AG09309 (cell line): Measurements from ENCODE around the gene TMCO2.

Experiments
- DNase-seq: peaks from one replicate; pipeline ENCODE4 v3.0.0-alpha.2; 2010; ENCODE audit warnings: low read depth
- H3K4me3 ChIP-seq: 2 replicates; pipeline ENCODE4 v1.5.1; 2011; ENCODE audit warnings: mild to moderate bottlenecking, low read depth, low read length, moderate library complexity; ENCODE audit not compliant: control insufficient read depth
- TF ChIP-seq, protein P1 (sequence below): IDR thresholded peaks from 2 replicates; pipeline ENCODE4 v1.5.1; 2011; ENCODE audit warnings: mild to moderate bottlenecking, low read depth, low read length, inconsistent platforms; ENCODE audit not compliant: insufficient read depth, control insufficient read depth; ENCODE audit errors: missing control alignments

Gene TMCO2

DNA sequence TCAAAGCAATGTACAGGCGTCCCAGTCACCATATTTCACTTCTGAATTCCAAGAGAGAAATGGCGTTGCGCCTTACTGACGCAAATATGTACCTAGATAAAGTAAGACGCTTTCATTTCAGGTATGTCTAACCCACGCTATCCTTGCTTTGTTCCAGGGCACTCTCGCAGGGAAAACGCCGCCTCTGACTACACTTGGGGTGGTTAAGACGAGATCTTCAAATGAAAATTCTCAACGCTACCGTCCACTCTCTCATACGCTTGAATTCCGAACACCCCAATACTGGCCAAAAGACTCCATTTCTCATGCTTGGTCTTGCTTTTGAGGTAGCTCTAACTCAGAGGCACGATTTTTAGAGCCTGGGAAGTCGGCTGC is 9.6 kb downstream of the TMCO2 start:
- TF ChIP-seq, protein P1, sequence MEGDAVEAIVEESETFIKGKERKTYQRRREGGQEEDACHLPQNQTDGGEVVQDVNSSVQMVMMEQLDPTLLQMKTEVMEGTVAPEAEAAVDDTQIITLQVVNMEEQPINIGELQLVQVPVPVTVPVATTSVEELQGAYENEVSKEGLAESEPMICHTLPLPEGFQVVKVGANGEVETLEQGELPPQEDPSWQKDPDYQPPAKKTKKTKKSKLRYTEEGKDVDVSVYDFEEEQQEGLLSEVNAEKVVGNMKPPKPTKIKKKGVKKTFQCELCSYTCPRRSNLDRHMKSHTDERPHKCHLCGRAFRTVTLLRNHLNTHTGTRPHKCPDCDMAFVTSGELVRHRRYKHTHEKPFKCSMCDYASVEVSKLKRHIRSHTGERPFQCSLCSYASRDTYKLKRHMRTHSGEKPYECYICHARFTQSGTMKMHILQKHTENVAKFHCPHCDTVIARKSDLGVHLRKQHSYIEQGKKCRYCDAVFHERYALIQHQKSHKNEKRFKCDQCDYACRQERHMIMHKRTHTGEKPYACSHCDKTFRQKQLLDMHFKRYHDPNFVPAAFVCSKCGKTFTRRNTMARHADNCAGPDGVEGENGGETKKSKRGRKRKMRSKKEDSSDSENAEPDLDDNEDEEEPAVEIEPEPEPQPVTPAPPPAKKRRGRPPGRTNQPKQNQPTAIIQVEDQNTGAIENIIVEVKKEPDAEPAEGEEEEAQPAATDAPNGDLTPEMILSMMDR = no peak
- H3K4me3 ChIP-seq = peak overlapping the region; percentile 97
- DNase-seq = no peak

DNA sequence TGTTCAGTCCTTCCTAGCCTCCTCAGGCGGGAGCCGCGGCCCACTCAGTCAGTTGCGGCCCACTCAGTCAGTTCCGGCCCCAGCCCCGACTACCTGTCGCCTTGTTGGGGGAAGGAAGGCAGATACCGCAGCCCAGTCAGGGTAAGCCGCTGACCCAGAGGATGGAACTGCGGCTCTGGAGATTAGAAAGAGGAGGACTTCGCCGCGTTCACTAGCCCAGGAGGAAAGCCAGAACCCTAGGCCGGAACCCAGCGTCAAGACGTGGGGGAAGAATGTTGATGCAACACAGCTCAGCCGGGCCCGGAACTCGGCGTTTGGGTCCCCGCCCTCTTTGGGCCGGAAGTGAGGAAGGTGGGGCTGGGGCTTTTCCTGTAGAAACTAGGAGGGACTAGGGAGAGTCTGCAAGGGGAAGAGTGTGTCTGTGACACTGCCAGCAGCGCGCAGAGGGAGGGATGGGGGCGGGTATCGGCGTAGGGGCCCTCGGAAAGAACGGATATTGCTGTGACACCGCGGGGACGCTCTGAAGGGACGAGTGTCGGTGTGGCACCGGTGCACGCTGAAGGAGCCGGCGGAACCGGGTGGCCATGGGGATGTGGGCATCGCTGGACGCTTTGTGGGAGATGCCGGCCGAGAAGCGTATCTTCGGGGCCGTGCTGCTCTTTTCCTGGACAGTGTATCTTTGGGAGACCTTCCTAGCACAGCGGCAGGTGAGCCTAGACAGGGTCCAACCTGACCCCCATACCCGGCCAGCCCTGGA is 10.1 kb downstream of the TMCO2 start, which contains the start of gene ZMPSTE24:
TSS of gene ZMPSTE24 (plus strand) at position 549 of the 757 bp plus-strand sequence. CDS start at position 585, 36 bp downstream.
- peak within 1 kb of the TSS; percentile 97 for H3K4me3 ChIP-seq
- TF ChIP-seq, protein P1 = no peak
- DNase-seq = peak; percentile 93

DNA sequence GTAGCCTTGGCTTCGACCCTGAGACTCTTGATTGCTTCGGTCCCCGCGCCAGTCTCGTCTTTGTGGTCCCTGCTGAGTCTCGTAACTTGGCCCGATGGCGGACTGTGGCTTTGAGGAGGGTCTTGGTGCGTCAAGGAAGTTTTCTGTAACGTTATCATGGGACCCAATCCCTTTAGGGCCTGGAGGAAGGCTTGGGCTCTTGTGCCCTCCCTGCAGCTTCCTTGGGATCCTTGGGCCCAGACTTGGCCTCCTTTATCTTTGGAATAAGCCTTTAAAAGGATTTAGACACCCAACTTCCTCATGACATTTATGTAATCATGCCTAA is 10.7 kb downstream of the TMCO2 start:
- DNase-seq = no peak
- peak overlapping the region; percentile 97 for H3K4me3 ChIP-seq
- TF ChIP-seq, protein P1 = no peak

DNA sequence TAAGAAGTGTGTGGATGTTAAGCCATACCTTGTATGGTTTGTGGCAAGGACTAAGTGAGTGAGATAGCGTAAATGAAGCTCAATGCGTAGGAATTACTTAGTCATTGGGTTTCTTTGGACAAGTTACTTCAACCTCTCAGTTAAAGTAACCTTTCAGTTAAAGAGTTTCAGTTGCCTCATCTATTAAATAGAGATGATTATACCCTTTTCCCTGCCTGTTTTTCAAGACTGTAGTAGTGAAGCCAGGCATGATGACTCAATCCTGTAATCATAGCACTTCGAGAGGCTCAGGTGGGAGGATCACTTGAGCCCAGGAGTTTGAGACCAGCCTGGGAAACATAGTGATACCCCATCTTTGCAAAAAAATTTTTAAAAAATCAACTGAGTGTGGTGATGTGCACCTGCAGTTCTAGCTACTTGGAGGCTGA is 16.6 kb downstream of the TMCO2 start:
- DNase-seq = no peak
- TF ChIP-seq, protein P1 = no peak
- H3K4me3 ChIP-seq = no peak overlapping the region

DNA sequence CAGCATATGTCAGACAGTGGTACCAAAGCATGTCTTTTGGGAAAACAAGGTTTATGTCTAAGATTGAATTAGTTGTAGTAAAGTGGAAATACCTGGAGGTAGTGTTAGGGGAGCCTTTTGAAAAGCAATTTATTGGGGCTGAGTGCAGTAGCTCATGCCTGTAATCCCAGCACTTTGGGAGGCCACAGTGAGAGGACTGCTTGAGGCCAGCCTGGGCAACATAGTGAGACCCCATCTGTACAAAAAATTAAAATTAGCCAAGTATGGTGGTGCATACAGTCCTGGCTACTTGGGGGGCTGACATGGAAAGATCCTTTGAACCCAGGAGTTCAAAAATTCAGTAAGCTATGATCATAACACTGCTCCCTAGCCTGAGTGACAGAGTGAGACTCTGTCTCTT is 17.6 kb downstream of the TMCO2 start:
- H3K4me3 ChIP-seq = no peak overlapping the region
- TF ChIP-seq, protein P1 = no peak
- DNase-seq = no peak

DNA sequence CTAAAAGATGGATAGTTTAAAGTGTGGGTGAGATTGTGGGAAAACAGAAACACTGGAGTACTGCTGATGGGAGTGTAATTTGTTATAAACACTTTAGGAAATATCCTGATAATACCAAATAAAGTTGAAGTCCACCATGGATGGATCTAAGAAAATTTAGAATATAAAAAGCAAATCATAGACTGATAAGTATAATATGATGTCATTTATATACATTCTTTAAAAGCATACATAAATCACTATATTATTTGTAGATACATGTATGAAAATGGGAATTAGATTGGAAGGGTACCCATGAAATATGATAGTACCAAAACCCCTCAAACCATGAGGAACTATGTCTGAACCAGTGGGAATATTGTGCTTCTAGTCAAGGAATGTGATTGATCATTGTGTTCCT is 18.2 kb downstream of the TMCO2 start:
- TF ChIP-seq, protein P1 = no peak
- no peak for DNase-seq
- no peak overlapping the region for H3K4me3 ChIP-seq
